T-cell (primary cell): ENCODE results near the gene DIP2C. TPM values are rescaled to one million over a fixed set of nuclear protein-coding genes. Genes with fewer than 3 reads are reported as not detected.
"Not testable (repeated sequence)": the region's sequence is repeated elsewhere in the genome, so short reads cannot be mapped to it uniquely, and the experiment has no call there.

ENCODE experiments used
- ATAC-seq, 4 experiments: fragments of 200-7000 bp in 3 of 4; fragments of 150-1000 bp in 1 of 4; cut with Tn5 transposase; replicated peaks in 1 of 4; 1 replicate in 3 of 4; 2 replicates in 1 of 4; pipeline ENCODE4 v1.10.0; 2021; ENCODE audit warnings: moderate library complexity in 3 of 4, mild to moderate bottlenecking in 2 of 4, moderate number of reproducible peaks in 1 of 4
- CTCF ChIA-PET, 2 donors: fragments of 300-600 bp; sonication (Branson Sonifier 250); formaldehyde crosslinking; loops; one replicate each; lab custom pipeline; 2022; ENCODE audit warnings: antibody characterized with exemption in 2 of 2; lab: Charles Lee
- POLR2A ChIA-PET, 2 donors: fragments of 300-600 bp; sonication (Branson Sonifier 250); formaldehyde crosslinking; loops; one replicate each; lab custom pipeline; 2022; ENCODE audit warnings: antibody characterized with exemption in 2 of 2; lab: Charles Lee
- DNase-seq, 35 experiments: peaks; one replicate each; pipeline versions ENCODE4 v3.0.0 to v3.0.0-alpha.2; 2013 to 2023
- H3K27ac ChIP-seq: one replicate; pipeline ENCODE4 v1.5.1; 2013; ENCODE audit warnings: low read length
- H3K27me3 ChIP-seq, 2 experiments: replicated peaks in 1 of 2; 1 replicate in 1 of 2; 2 replicates in 1 of 2; pipeline versions ENCODE4 v1.6.1 to v1.7.0; 2013; ENCODE audit warnings: low read length in 1 of 2, mixed read lengths in 1 of 2; ENCODE audit not compliant: control insufficient read depth in 2 of 2, insufficient read depth in 2 of 2; ENCODE audit errors: extremely low read depth in 1 of 2
- H3K36me3 ChIP-seq, 2 donors: 1 replicate in 1 of 2; 2 replicates in 1 of 2; pipeline versions ENCODE4 v1.6.1 to v1.7.0; 2013; ENCODE audit warnings: low read length in 1 of 2; ENCODE audit not compliant: control insufficient read depth in 2 of 2, insufficient read depth in 1 of 2; ENCODE audit errors: extremely low read depth in 1 of 2
- H3K4me1 ChIP-seq, 2 experiments: 1 replicate in 1 of 2; 2 replicates in 1 of 2; pipeline versions ENCODE4 v1.6.1 to v1.7.0; 2013; ENCODE audit warnings: low read length in 2 of 2, mixed read lengths in 1 of 2; ENCODE audit not compliant: insufficient read depth in 2 of 2, control insufficient read depth in 1 of 2; ENCODE audit errors: extremely low read depth in 1 of 2
- H3K4me3 ChIP-seq, 2 donors: 1 replicate in 1 of 2; 2 replicates in 1 of 2; pipeline versions ENCODE4 v1.5.1 to v1.7.0; 2013; ENCODE audit warnings: mild to moderate bottlenecking in 2 of 2, low read length in 1 of 2, moderate library complexity in 1 of 2; ENCODE audit not compliant: control insufficient read depth in 1 of 2; ENCODE audit errors: extremely low read depth in 1 of 2
- H3K9me3 ChIP-seq: 2 replicates; pipeline ENCODE4 v1.7.0; 2013
- H3K27ac Mint-ChIP-seq, 2 donors: one replicate each; pipeline ENCODE4 v1.8.0; 2020 to 2021; ENCODE audit warnings: mild to moderate bottlenecking in 2 of 2, mixed read lengths in 2 of 2
- H3K27me3 Mint-ChIP-seq, 2 donors: one replicate each; pipeline ENCODE4 v1.8.0; 2021 to 2022; ENCODE audit warnings: mixed read lengths in 2 of 2
- H3K36me3 Mint-ChIP-seq: one replicate; pipeline ENCODE4 v1.8.0; 2021; ENCODE audit warnings: mixed read lengths
- H3K4me1 Mint-ChIP-seq, 3 donors: one replicate each; pipeline ENCODE4 v1.8.0; 2020 to 2022; ENCODE audit warnings: mixed read lengths in 3 of 3, mild to moderate bottlenecking in 1 of 3
- H3K4me3 Mint-ChIP-seq, 3 donors: one replicate each; pipeline ENCODE4 v1.8.0; 2020 to 2022; ENCODE audit warnings: mild to moderate bottlenecking in 3 of 3, mixed read lengths in 3 of 3, moderate library complexity in 3 of 3
- H3K9me3 Mint-ChIP-seq, 3 donors: one replicate each; pipeline ENCODE4 v1.8.0; 2020 to 2022; ENCODE audit warnings: mixed read lengths in 3 of 3
- WGBS: methylation state at CpG from one replicate; pipeline ENCODE4 v1.1.5; 2013; ENCODE audit warnings: missing lambda C conversion rate; ENCODE audit not compliant: insufficient coverage; 5-methylcytosine and 5-hydroxymethylcytosine counted together
- total RNA-seq, 35 experiments: library from RNA in 6 of 35; stranded (reverse) in 6 of 35; fragments of 120-200 nt in 1 of 35; gene quantifications; one replicate each; pipeline versions ENCODE4 v1.2.1 to v1.2.4 and lab custom pipeline; 2013 to 2026

DIP2C gene
- total RNA-seq, 5 donors from 2014 or later (not counting 1 experiment from before 2014, with no cell fraction given) = 2.7 to 7.4 (median 4.5) TPM

GRCh38 chr10:634256-634655 lies 55.2 kb downstream of the DIP2C start:
- Mint-ChIP-seq H3K27me3 (peaks cover 25 to 33% of the 10 kb centered on the region in 2 donors), H3K4me3 (no peak overlapping the region), H3K9me3 (no peaks in the 10 kb centered on the region), H3K27ac (no peak overlapping the region), H3K36me3 (no peaks in the 10 kb centered on the region), H3K4me1 (peaks cover 0 to 9% (median 0%) of the 10 kb centered on the region in 3 donors)
- Histone ChIP-seq H3K9me3 (no peaks in the 10 kb centered on the region), H3K4me3 (no peak overlapping the region), H3K27ac (no peak overlapping the region), H3K27me3 (peaks cover 3 to 50% of the 10 kb centered on the region in 2 experiments), H3K36me3 (no peaks in the 10 kb centered on the region), H3K4me1 (peaks cover 0 to 2% of the 10 kb centered on the region in 2 experiments)
- ATAC-seq = no peak
- ChIA-PET POLR2A (no interaction called here), CTCF (no interaction called here)
- 80% methylated on average over 1 of the region's 7 CpGs for WGBS
- DNase-seq = no peak

- Histone ChIP-seq H3K4me3 (no peak overlapping the region), H3K27me3 (peaks cover 3 to 50% of the 10 kb centered on the region in 2 experiments), H3K9me3 (no peaks in the 10 kb centered on the region), H3K36me3 (no peaks in the 10 kb centered on the region), H3K27ac (no peak overlapping the region), H3K4me1 (peaks cover 0 to 2% of the 10 kb centered on the region in 2 experiments)
- peaks cover 25 to 38% of the 10 kb centered on the region in 2 donors for H3K27me3 Mint-ChIP-seq
- no peak overlapping the region for H3K4me3 Mint-ChIP-seq
- POLR2A ChIA-PET = no interaction called here
- 91% methylated on average over 32 of the region's 39 CpGs for WGBS
- no peak for DNase-seq
- H3K9me3 Mint-ChIP-seq = no peaks in the 10 kb centered on the region
- peaks cover 0 to 9% (median 2%) of the 10 kb centered on the region in 3 donors for H3K4me1 Mint-ChIP-seq
- no peak overlapping the region for H3K27ac Mint-ChIP-seq
- ATAC-seq = no peak
- H3K36me3 Mint-ChIP-seq = no peaks in the 10 kb centered on the region
- CTCF ChIA-PET = no interaction called here
Observed at GRCh38 chr10:633279-634245, 55.9 kb downstream of the DIP2C start.

GRCh38 chr10:632807-633177 lies 56.7 kb downstream of the DIP2C start:
- H3K36me3 ChIP-seq, H3K27ac Mint-ChIP-seq, H3K9me3 ChIP-seq, H3K27ac ChIP-seq, ATAC-seq, H3K4me1 ChIP-seq, H3K4me1 Mint-ChIP-seq, POLR2A ChIA-PET, H3K36me3 Mint-ChIP-seq, H3K4me3 Mint-ChIP-seq, DNase-seq, CTCF ChIA-PET, H3K4me3 ChIP-seq, H3K9me3 Mint-ChIP-seq: not testable (repeated sequence)
- H3K27me3 Mint-ChIP-seq = peaks cover 23 to 38% of the 10 kb centered on the region in 2 donors
- H3K27me3 ChIP-seq = peaks cover 0 to 50% of the 10 kb centered on the region in 2 experiments
- 92% methylated on average over 5 of the region's 21 CpGs for WGBS

GRCh38 chr10:632155-632806 lies 57.2 kb downstream of the DIP2C start:
- H3K27ac Mint-ChIP-seq, H3K36me3 ChIP-seq, CTCF ChIA-PET, H3K4me1 Mint-ChIP-seq, H3K4me3 ChIP-seq, H3K4me1 ChIP-seq, H3K36me3 Mint-ChIP-seq, H3K9me3 Mint-ChIP-seq, ATAC-seq, H3K27ac ChIP-seq, H3K4me3 Mint-ChIP-seq, H3K9me3 ChIP-seq, DNase-seq, POLR2A ChIA-PET: not testable (repeated sequence)
- peaks cover 0 to 48% of the 10 kb centered on the region in 2 experiments for H3K27me3 ChIP-seq
- peaks cover 18 to 37% of the 10 kb centered on the region in 2 donors for H3K27me3 Mint-ChIP-seq
- 100% methylated on average over 1 of the region's 51 CpGs for WGBS

GRCh38 chr10:631266-631665 lies 58.2 kb downstream of the DIP2C start:
- Histone ChIP-seq H3K27me3 (peaks cover 0 to 42% of the 10 kb centered on the region in 2 experiments), H3K4me3 (no peak overlapping the region), H3K9me3 (no peaks in the 10 kb centered on the region), H3K36me3 (no peaks in the 10 kb centered on the region), H3K27ac (no peak overlapping the region), H3K4me1 (peaks cover 0 to 2% of the 10 kb centered on the region in 2 experiments)
- ChIA-PET POLR2A (no interaction called here), CTCF (no interaction called here)
- Mint-ChIP-seq H3K4me3 (no peak overlapping the region), H3K9me3 (no peaks in the 10 kb centered on the region), H3K27me3 (peaks cover 12 to 29% of the 10 kb centered on the region in 2 donors), H3K27ac (no peak overlapping the region), H3K4me1 (peaks cover 0 to 5% (median 2%) of the 10 kb centered on the region in 3 donors), H3K36me3 (no peaks in the 10 kb centered on the region)
- ATAC-seq = no peak
- DNase-seq = no peak
- WGBS = 100% methylated on average over 3 of the region's 11 CpGs

GRCh38 chr10:630581-631073 lies 58.8 kb downstream of the DIP2C start:
- no peaks in the 10 kb centered on the region for H3K9me3 ChIP-seq
- no peaks in the 10 kb centered on the region for H3K36me3 Mint-ChIP-seq
- 95% methylated on average over 12 of the region's 23 CpGs for WGBS
- peaks cover 0 to 5% (median 2%) of the 10 kb centered on the region in 3 donors for H3K4me1 Mint-ChIP-seq
- peaks cover 11 to 23% of the 10 kb centered on the region in 2 donors for H3K27me3 Mint-ChIP-seq
- no peak overlapping the region for H3K4me3 ChIP-seq
- no peak overlapping the region for H3K27ac ChIP-seq
- peaks cover 0 to 41% of the 10 kb centered on the region in 2 experiments for H3K27me3 ChIP-seq
- no peak overlapping the region for H3K27ac Mint-ChIP-seq
- peaks cover 0 to 2% of the 10 kb centered on the region in 2 experiments for H3K4me1 ChIP-seq
- ATAC-seq (no peak), DNase-seq (no peak)
- H3K4me3 Mint-ChIP-seq = no peak overlapping the region
- CTCF ChIA-PET = no interaction called here
- no peaks in the 10 kb centered on the region for H3K36me3 ChIP-seq
- POLR2A ChIA-PET = interaction anchor here in 1 of 2 donors (0.5 kb wide), 1 partner anchor 33 kb away, joined by 3 read pairs; no protein-coding TSS in a partner anchor
- H3K9me3 Mint-ChIP-seq = no peaks in the 10 kb centered on the region
